Measurements from ENCODE around the gene TECR.

DNA sequence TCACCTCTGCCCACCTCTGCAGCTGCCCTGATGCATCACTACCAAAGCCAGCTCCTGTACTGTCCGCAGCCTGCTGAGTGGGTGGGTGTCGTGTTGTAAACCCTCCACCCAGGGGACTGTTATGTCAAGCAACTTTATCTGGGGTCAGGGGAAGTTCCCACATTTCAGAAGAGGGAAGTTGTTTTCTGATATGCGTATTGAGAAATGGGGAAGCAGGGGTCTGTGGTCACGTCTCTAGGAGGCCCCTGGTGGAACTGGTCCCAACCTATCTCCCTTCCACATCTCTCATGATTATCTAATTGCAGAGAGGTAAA, 84.7 kb downstream of the TECR start:
- no peak for TF ChIP-seq CTCF (IDR thresholded peaks at IDR 0.05)
- no peak for TF ChIP-seq POLR2A (IDR thresholded peaks at IDR 0.05)
- no peak for TF ChIP-seq EP300 (IDR thresholded peaks at IDR 0.05)
- no peak for TF ChIP-seq POLR2AphosphoS5 (IDR thresholded peaks at IDR 0.05)
